Stimulated activated naive CD8-positive, alpha-beta T cell treated with anti-CD3 and anti-CD28 coated beads, Interleukin-15, Interleukin-2, amounts not matched to agents 100 ng/mL and 50 ng/mL, for 24 hours (primary cell): ENCODE results near the gene ERO1A.

Source experiments
- H3K27ac Mint-ChIP-seq: one replicate; pipeline ENCODE4 v1.8.0; 2021; ENCODE audit warnings: mild to moderate bottlenecking, mixed read lengths
- H3K27me3 Mint-ChIP-seq: one replicate; pipeline ENCODE4 v1.8.0; 2021; ENCODE audit warnings: mixed read lengths
- H3K36me3 Mint-ChIP-seq: one replicate; pipeline ENCODE4 v1.8.0; 2021; ENCODE audit warnings: low read depth, mixed read lengths
- H3K4me1 Mint-ChIP-seq: one replicate; pipeline ENCODE4 v1.8.0; 2021; ENCODE audit warnings: low read depth, mixed read lengths
- H3K4me3 Mint-ChIP-seq: one replicate; pipeline ENCODE4 v1.8.0; 2021; ENCODE audit warnings: mild to moderate bottlenecking, mixed read lengths
- H3K9me3 Mint-ChIP-seq: one replicate; pipeline ENCODE4 v1.8.0; 2021; ENCODE audit warnings: mixed read lengths

The ERO1A gene

GRCh38 chr14:52706724-52707706 lies 11.7 kb upstream of the ERO1A start, which contains the start of gene PSMC6:
PSMC6 (plus strand) TSS chr14:52707200; CDS start chr14:52707220, 20 bp downstream.
- Mint-ChIP-seq H3K27ac (peak within 1 kb of the TSS; percentile 99), H3K9me3 (no peaks in the 10 kb centered on the region), H3K36me3 (peaks cover 50% of the 10 kb centered on the region), H3K27me3 (no peaks in the 10 kb centered on the region), H3K4me3 (peak within 1 kb of the TSS; percentile 100), H3K4me1 (peaks cover 62% of the 10 kb centered on the region)

DNA sequence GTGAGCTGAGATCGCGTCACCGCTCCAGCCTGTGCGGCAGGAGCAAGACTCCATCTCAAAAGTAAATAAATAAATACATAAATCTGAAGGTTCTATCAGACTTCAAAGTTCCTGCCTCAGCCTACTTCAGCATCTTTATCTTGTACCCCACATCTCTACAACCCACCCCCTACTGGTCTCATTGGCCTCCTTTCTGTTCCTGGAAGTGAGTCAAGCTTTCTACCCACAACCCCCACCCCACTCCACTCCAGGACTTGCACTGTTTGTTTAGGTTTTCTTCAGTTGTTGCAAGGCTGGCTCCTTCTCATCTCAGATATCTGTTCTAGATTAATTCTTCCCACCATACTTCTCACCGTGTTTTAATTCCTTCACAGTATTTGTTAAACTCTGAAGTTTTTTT lies 10.9 kb upstream of the ERO1A start:
- Mint-ChIP-seq H3K27me3 (no peaks in the 10 kb centered on the region), H3K27ac (peak overlapping the region; percentile 99), H3K4me3 (peak overlapping the region; percentile 100), H3K36me3 (peaks cover 43% of the 10 kb centered on the region), H3K9me3 (no peaks in the 10 kb centered on the region), H3K4me1 (peaks cover 58% of the 10 kb centered on the region)

DNA sequence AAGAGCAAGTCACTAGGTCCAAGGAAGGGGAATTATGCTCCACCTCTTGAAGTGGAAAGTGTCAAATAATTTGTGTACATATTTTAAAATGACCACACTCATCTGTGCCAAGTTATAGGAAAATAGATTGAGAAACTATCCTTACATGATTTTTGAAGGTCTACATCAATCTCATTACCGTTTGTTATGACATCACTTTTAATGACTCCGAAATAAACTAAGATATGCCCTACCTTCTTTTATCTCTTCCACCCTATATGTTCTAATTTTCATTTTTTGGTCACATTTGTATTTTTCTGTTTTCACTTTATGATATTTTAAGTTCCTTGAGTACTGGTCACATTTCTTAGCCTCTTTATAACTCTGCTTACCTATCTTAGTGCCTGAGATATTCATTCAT lies 8.3 kb upstream of the ERO1A start:
- H3K27ac Mint-ChIP-seq = no peak overlapping the region
- H3K9me3 Mint-ChIP-seq = no peaks in the 10 kb centered on the region
- no peaks in the 10 kb centered on the region for H3K27me3 Mint-ChIP-seq
- H3K36me3 Mint-ChIP-seq = peaks cover 16% of the 10 kb centered on the region
- no peak overlapping the region for H3K4me3 Mint-ChIP-seq
- H3K4me1 Mint-ChIP-seq = peaks cover 38% of the 10 kb centered on the region

DNA sequence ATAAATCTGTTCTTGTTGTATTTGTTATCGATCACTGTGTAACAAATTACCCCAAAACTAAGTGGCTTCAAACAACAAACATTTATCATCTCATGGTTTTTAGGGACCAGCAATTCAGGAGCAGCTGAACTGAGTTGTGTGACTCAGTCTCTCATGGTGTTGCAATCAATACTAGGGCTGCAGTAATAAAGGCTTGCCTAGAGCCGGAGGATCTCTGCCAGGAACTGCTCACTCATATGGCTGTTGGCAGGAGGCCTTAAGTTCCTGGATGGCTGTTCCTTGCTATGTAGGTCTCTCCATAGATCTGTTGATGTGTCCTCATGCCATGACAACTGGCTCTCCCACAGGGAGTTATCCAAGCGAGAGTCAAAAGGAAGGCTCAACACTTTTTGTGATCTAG lies 7.9 kb upstream of the ERO1A start:
- H3K9me3 Mint-ChIP-seq = no peaks in the 10 kb centered on the region
- H3K36me3 Mint-ChIP-seq = peaks cover 12% of the 10 kb centered on the region
- no peaks in the 10 kb centered on the region for H3K27me3 Mint-ChIP-seq
- no peak overlapping the region for H3K27ac Mint-ChIP-seq
- H3K4me3 Mint-ChIP-seq = no peak overlapping the region
- H3K4me1 Mint-ChIP-seq = peaks cover 34% of the 10 kb centered on the region

- no peak overlapping the region for H3K27ac Mint-ChIP-seq
- H3K36me3 Mint-ChIP-seq = no peaks in the 10 kb centered on the region
- H3K9me3 Mint-ChIP-seq = no peaks in the 10 kb centered on the region
- no peak overlapping the region for H3K4me3 Mint-ChIP-seq
- H3K4me1 Mint-ChIP-seq = peaks cover 17% of the 10 kb centered on the region
- no peaks in the 10 kb centered on the region for H3K27me3 Mint-ChIP-seq
Observed at GRCh38 chr14:52701223-52701622, 5.9 kb upstream of the ERO1A start.

- Mint-ChIP-seq H3K4me3 (no peak overlapping the region), H3K27me3 (no peaks in the 10 kb centered on the region), H3K36me3 (no peaks in the 10 kb centered on the region), H3K9me3 (no peaks in the 10 kb centered on the region), H3K27ac (no peak overlapping the region), H3K4me1 (peaks cover 13% of the 10 kb centered on the region)
Observed at GRCh38 chr14:52700701-52701172, 5.4 kb upstream of the ERO1A start.

DNA sequence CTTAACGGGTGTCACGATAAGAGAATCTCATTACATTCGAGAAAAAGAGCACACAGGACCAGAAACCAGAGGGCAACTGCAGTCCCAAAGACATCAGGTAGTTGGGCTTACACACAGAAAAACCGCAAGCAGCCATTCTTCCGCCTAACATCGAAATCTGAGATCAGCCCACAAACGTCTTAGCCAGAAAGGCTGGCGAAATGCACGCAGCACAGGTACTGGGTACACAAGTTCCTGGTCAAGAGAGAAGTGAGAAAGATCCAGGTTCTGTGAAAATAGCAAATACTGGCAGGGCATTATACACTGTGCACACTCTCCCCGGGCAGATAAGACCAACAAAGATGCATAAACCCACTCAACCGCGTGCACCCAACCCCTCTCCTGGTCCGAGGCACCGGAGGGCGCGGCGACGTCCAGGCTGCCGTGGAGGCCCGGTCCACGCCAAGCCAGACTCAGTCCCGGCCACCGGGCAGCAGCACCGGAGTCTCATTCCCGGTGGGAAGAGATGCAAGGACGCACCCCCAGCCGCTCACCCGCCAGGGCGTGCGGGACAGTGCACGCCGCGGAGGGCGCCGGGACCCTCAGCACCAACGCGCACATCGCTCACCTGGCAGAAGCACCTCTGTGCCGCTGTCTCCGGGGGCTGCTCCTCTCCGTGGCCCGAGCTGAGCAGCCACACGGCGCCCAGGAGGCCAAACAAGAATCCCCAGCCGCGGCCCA lies 437 bp downstream of the ERO1A start:
- peaks cover 46% of the 10 kb centered on the region for H3K4me1 Mint-ChIP-seq
- H3K27me3 Mint-ChIP-seq = no peaks in the 10 kb centered on the region
- H3K4me3 Mint-ChIP-seq = peak overlapping the region; percentile 99
- H3K9me3 Mint-ChIP-seq = no peaks in the 10 kb centered on the region
- H3K36me3 Mint-ChIP-seq = peaks cover 25% of the 10 kb centered on the region
- H3K27ac Mint-ChIP-seq = peak overlapping the region; percentile 99

DNA sequence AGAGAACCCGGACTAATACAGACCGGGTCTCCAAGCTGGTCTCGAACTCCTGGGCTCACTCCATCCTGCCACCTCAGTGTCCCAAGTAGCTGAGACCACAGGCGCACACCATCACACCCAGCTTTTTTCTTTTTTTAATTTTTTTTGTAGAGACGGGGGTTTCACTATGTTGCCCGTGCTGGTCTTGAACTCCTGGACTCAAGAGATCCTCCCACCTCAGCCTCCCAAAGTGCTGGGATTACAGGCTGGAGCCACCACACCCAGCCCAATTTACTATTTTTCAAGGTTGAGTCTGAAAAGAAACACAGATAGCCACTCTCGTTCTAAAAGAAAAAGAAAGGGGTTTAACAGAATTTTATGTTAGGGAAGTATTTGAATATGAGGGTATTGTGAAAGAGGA lies 1.8 kb downstream of the ERO1A start:
- peak overlapping the region; percentile 16 for H3K27ac Mint-ChIP-seq
- H3K27me3 Mint-ChIP-seq = no peaks in the 10 kb centered on the region
- H3K36me3 Mint-ChIP-seq = peaks cover 25% of the 10 kb centered on the region
- H3K4me1 Mint-ChIP-seq = peaks cover 58% of the 10 kb centered on the region
- H3K4me3 Mint-ChIP-seq = peak overlapping the region; percentile 99
- no peaks in the 10 kb centered on the region for H3K9me3 Mint-ChIP-seq

- H3K36me3 Mint-ChIP-seq = peaks cover 25% of the 10 kb centered on the region
- no peaks in the 10 kb centered on the region for H3K27me3 Mint-ChIP-seq
- peak overlapping the region; percentile 99 for H3K4me3 Mint-ChIP-seq
- H3K27ac Mint-ChIP-seq = no peak overlapping the region
- H3K4me1 Mint-ChIP-seq = peaks cover 63% of the 10 kb centered on the region
- no peaks in the 10 kb centered on the region for H3K9me3 Mint-ChIP-seq
Observed at GRCh38 chr14:52693036-52693435, 2.3 kb downstream of the ERO1A start.

- Mint-ChIP-seq H3K27me3 (no peaks in the 10 kb centered on the region), H3K4me1 (peaks cover 69% of the 10 kb centered on the region), H3K4me3 (peak overlapping the region; percentile 62), H3K9me3 (no peaks in the 10 kb centered on the region), H3K36me3 (peaks cover 28% of the 10 kb centered on the region), H3K27ac (no peak overlapping the region)
Observed at GRCh38 chr14:52692248-52692962, 3.0 kb downstream of the ERO1A start.

DNA sequence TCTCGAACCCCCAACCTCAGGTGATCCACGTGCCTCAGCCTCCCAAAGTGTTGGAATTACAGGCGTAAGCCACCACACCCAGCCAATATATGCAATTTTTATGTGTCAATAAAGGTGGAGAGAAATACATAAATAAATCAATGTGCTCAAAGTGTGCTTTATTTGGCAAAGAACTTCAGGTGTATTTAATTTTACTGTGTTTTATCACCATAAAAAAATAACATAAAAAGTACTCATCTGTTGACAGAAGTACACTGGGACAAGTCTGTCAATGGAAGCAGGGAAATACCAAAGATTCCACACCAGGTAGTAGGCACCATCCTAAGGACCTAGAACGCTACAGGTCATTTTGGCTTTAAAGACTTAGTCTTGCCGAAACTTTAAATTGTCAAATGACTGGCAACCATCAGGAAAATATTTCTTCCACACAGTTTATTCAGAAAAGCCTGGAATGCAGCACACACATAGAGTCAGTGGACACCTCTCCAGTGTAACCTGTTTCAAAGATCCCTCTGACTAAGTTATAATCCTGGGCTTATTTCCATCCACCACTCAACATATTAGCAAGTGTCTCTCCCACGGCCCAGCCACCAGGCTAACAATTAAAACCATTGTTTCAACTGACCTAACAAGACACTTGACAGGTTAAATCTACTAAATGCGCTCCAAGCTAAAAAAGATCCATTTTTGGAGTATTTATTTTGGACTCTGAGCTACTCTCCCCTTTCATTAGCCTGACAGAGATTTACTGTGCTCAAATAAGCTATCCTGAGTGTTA lies 4.2 kb downstream of the ERO1A start:
- Mint-ChIP-seq H3K36me3 (peaks cover 31% of the 10 kb centered on the region), H3K4me3 (no peak overlapping the region), H3K27ac (peak overlapping the region; percentile 54), H3K4me1 (peaks cover 81% of the 10 kb centered on the region), H3K9me3 (no peaks in the 10 kb centered on the region), H3K27me3 (no peaks in the 10 kb centered on the region)

GRCh38 chr14:52686176-52686575 lies 9.2 kb downstream of the ERO1A start:
- no peak overlapping the region for H3K27ac Mint-ChIP-seq
- H3K27me3 Mint-ChIP-seq = no peaks in the 10 kb centered on the region
- H3K4me3 Mint-ChIP-seq = no peak overlapping the region
- H3K36me3 Mint-ChIP-seq = peaks cover 18% of the 10 kb centered on the region
- no peaks in the 10 kb centered on the region for H3K9me3 Mint-ChIP-seq
- peaks cover 70% of the 10 kb centered on the region for H3K4me1 Mint-ChIP-seq

DNA sequence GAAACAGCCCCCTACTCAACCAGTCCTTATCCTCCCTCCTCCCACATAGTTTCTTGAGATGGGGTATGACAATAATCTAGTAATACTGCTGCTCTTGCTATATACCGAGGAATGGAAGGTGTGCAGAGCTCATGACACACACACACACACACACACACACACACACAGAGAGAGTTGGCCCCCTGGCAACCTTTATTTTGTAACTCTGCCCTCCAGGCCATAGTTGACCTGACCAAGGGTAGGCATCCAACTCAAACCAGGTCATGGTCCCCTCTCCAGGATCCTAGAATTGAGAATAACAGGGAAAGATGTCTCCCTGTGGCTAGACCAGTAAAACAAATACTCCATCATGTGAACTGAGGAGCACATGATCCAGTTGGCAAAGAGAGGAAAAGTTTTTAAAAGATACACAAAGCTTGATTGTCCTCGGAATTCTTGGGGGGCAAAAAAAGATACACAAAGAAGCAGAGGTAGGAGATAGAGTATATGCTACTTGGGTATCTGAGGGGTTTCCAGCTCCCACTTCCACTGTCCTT lies 11.3 kb downstream of the ERO1A start:
- Mint-ChIP-seq H3K4me1 (peaks cover 52% of the 10 kb centered on the region), H3K27me3 (no peaks in the 10 kb centered on the region), H3K36me3 (peaks cover 21% of the 10 kb centered on the region), H3K4me3 (no peak overlapping the region), H3K27ac (peak overlapping the region; percentile 19), H3K9me3 (no peaks in the 10 kb centered on the region)

- Mint-ChIP-seq H3K9me3 (no peaks in the 10 kb centered on the region), H3K27me3 (no peaks in the 10 kb centered on the region), H3K4me1 (peaks cover 3% of the 10 kb centered on the region), H3K27ac (no peak overlapping the region), H3K36me3 (peaks cover 53% of the 10 kb centered on the region), H3K4me3 (no peak overlapping the region)
Observed at GRCh38 chr14:52678591-52678990, 16.8 kb downstream of the ERO1A start.
